GM23338 (cell line): ENCODE measurements around the gene RAP1A.

Experiments
- CREB1 ChIP-seq: fragments of 250-450 bp; sonication (Bioruptor Pico); IDR thresholded peaks from 2 replicates; pipeline ENCODE4 v1.5.0; 2020; ENCODE audit warnings: low read depth, mild to moderate bottlenecking, moderate library complexity
- CTCF ChIP-seq, 2 experiments: fragments of 200-600 bp in 1 of 2; sonication (generic) in 1 of 2; conservative IDR thresholded peaks; 2 replicates each; pipeline versions ENCODE4 v1.5.1 to v1.6.1; 2016 to 2017; ENCODE audit warnings: antibody characterized with exemption in 2 of 2, low read depth in 2 of 2, mild to moderate bottlenecking in 2 of 2, moderate library complexity in 1 of 2
- ETS1 ChIP-seq: IDR thresholded peaks from 2 replicates; pipeline ENCODE4 v1.6.1; 2016; ENCODE audit warnings: antibody characterized with exemption
- EZH2 ChIP-seq: fragments of 200-600 bp; sonication (generic); IDR thresholded peaks from one replicate; pipeline ENCODE4 v1.8.0; 2017; ENCODE audit warnings: antibody characterized with exemption, mild to moderate bottlenecking, low read depth; ENCODE audit not compliant: unreplicated experiment
- NANOG ChIP-seq: IDR thresholded peaks from 2 replicates; pipeline ENCODE4 v1.6.1; 2016; ENCODE audit warnings: antibody characterized with exemption, borderline replicate concordance
- POLR2AphosphoS5 ChIP-seq: IDR thresholded peaks from 2 replicates; pipeline ENCODE4 v1.6.1; 2016; ENCODE audit warnings: antibody characterized with exemption, low read depth
- REST ChIP-seq: IDR thresholded peaks from one replicate; pipeline ENCODE4 v1.6.1; 2018; ENCODE audit warnings: antibody characterized with exemption; ENCODE audit not compliant: unreplicated experiment

- TF ChIP-seq CTCF (conservative IDR thresholded peaks at IDR 0.05; ENCODE audit: low read depth in 2 of 2) = no peak
- TF ChIP-seq REST = no peak
- TF ChIP-seq EZH2 = no peak
- no peak for TF ChIP-seq POLR2AphosphoS5
- no peak for TF ChIP-seq NANOG
- no peak for TF ChIP-seq ETS1
- no peak for TF ChIP-seq CREB1 (CRISPR knock-in tag)
These were observed 41.8 kb upstream of the RAP1A start for GRCh38 chr1:111577814-111578213.
